Epithelial cell of proximal tubule (primary cell): ENCODE data around the gene USP7. TPM values are rescaled to one million over a fixed set of nuclear protein-coding genes. Genes with fewer than 3 reads are reported as not detected.

Source experiments
- DNase-seq: peaks from one replicate; pipeline ENCODE4 v3.0.0-alpha.2; 2011; ENCODE audit warnings: low read depth
- H3K4me3 ChIP-seq: 2 replicates; pipeline ENCODE4 v1.5.1; 2011; ENCODE audit warnings: low read depth, mild to moderate bottlenecking, low read length
- CTCF ChIP-seq: conservative IDR thresholded peaks from 2 replicates; pipeline ENCODE4 v1.5.1; 2012; ENCODE audit warnings: low read depth, mild to moderate bottlenecking, low read length
- total RNA-seq: library from RNA; depleted of rRNA; stranded (reverse); fragments of >200 nt; gene quantifications from 2 replicates; pipeline ENCODE4 v1.2.3, GENCODE V29; 2015

Gene USP7
- total RNA-seq, 1 donor from 2014 or later, result 91.4 TPM

GRCh38 chr16:8869212-8869987 lies 94.3 kb downstream of the USP7 start:
- TF ChIP-seq CTCF, result no peak
- H3K4me3 ChIP-seq, result peak overlapping the region; percentile 52

GRCh38 chr16:8868416-8869211 lies 95.1 kb downstream of the USP7 start, which contains the start of gene CARHSP1:
Gene CARHSP1 (minus strand): TSS chr16:8869006. CDS start chr16:8859328, 9,678 bp downstream.
- no peak for TF ChIP-seq CTCF
- H3K4me3 ChIP-seq, result peak within 1 kb of the TSS; percentile 94
- DNase-seq, result no peak

More at GRCh38 chr16:8869212-8869987, 94.3 kb downstream of the USP7 start:
- no peak for DNase-seq

- H3K4me3 ChIP-seq, result peak overlapping the region; percentile 94
- no peak for TF ChIP-seq CTCF
- DNase-seq, result no peak
Measured at GRCh38 chr16:8867932-8868415, 95.7 kb downstream of the USP7 start.

GRCh38 chr16:8867216-8867931 lies 96.3 kb downstream of the USP7 start:
- H3K4me3 ChIP-seq, result peak overlapping the region; percentile 94
- no peak for DNase-seq
- no peak for TF ChIP-seq CTCF

DNA sequence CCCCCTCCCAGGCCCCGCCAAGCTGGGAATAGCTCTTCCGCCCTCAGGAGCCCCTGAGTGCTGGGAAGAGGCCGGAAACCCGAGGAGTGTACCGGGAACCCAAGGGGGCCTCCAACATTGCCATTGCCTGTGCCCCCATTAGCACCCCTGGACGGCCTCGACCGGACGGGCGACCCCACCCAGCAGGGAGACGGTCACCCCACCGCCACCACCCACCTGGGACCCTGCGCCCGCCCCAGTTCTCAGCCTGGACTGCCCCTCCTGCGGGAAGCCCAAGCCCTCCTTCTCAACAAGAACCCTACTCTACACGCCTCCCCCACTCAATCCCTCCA lies 96.9 kb downstream of the USP7 start:
- no peak for DNase-seq
- TF ChIP-seq CTCF, result no peak
- peak overlapping the region; percentile 94 for H3K4me3 ChIP-seq

- DNase-seq, result no peak
- H3K4me3 ChIP-seq, result peak overlapping the region; percentile 94
- no peak for TF ChIP-seq CTCF
Measured at GRCh38 chr16:8866118-8866883, 97.4 kb downstream of the USP7 start.
